KMS-11 (cell line): ENCODE results near the gene NME7.

ENCODE experiments used
- H2AFZ ChIP-seq: fragments of 200-600 bp; sonication (generic); 2 replicates; pipeline ENCODE4 v1.6.1; 2016; ENCODE audit warnings: antibody characterized with exemption, mixed run types, low read depth
- H3K27ac ChIP-seq: fragments of 200-600 bp; sonication (generic); 2 replicates; pipeline ENCODE4 v1.6.1; 2016; ENCODE audit warnings: mild to moderate bottlenecking, mixed run types
- H3K27me3 ChIP-seq: fragments of 200-600 bp; sonication (generic); 2 replicates; pipeline ENCODE4 v1.6.1; 2017; ENCODE audit warnings: mild to moderate bottlenecking, low read depth, mixed run types, moderate library complexity; ENCODE audit not compliant: insufficient read depth
- H3K36me3 ChIP-seq: fragments of 200-600 bp; sonication (generic); 2 replicates; pipeline ENCODE4 v1.6.1; 2017; ENCODE audit warnings: mild to moderate bottlenecking, mixed run types; ENCODE audit not compliant: insufficient read depth
- H3K4me1 ChIP-seq: fragments of 200-600 bp; sonication (generic); 2 replicates; pipeline ENCODE4 v1.6.1; 2016; ENCODE audit warnings: mild to moderate bottlenecking, low read depth, mixed run types; ENCODE audit not compliant: poor library complexity, severe bottlenecking
- H3K4me2 ChIP-seq: fragments of 200-600 bp; sonication (generic); 2 replicates; pipeline ENCODE4 v1.7.0; 2016; ENCODE audit warnings: mild to moderate bottlenecking, mixed run types
- H3K4me3 ChIP-seq: fragments of 200-600 bp; sonication (generic); IDR thresholded peaks from 2 replicates; pipeline ENCODE4 v1.6.1; 2017; ENCODE audit warnings: low read depth, low read length, mixed read lengths; ENCODE audit not compliant: insufficient read depth
- H3K79me2 ChIP-seq: fragments of 200-600 bp; sonication (generic); 2 replicates; pipeline ENCODE4 v1.6.1; 2016; ENCODE audit warnings: low read depth, mixed run types; ENCODE audit not compliant: insufficient read depth
- H3K9ac ChIP-seq: fragments of 200-600 bp; sonication (generic); 2 replicates; pipeline ENCODE4 v1.6.1; 2016; ENCODE audit warnings: mild to moderate bottlenecking, mixed run types
- H4K20me1 ChIP-seq: fragments of 200-600 bp; sonication (generic); 2 replicates; pipeline ENCODE4 v1.6.1; 2016; ENCODE audit warnings: mild to moderate bottlenecking, mixed run types; ENCODE audit not compliant: insufficient read depth
- CTCF ChIP-seq: fragments of 200-600 bp; sonication (generic); conservative IDR thresholded peaks from 2 replicates; pipeline ENCODE4 v1.6.1; 2017; ENCODE audit warnings: low read depth, mild to moderate bottlenecking, antibody characterized with exemption, low read length, moderate library complexity, mixed read lengths

The NME7 gene

GRCh38 chr1:169110689-169111447 is 256.7 kb downstream of the NME7 start:
- H3K4me1 ChIP-seq = peaks cover 12% of the 10 kb centered on the region
- H3K4me3 ChIP-seq = no peak overlapping the region
- H3K79me2 ChIP-seq = no peaks in the 10 kb centered on the region
- no peak overlapping the region for H3K9ac ChIP-seq
- H3K27me3 ChIP-seq = no peaks in the 10 kb centered on the region
- no peak overlapping the region for H2AFZ ChIP-seq
- no peaks in the 10 kb centered on the region for H3K36me3 ChIP-seq
- no peak overlapping the region for H3K27ac ChIP-seq
- TF ChIP-seq CTCF = no peak
- H4K20me1 ChIP-seq = no peaks in the 10 kb centered on the region
- no peak overlapping the region for H3K4me2 ChIP-seq

GRCh38 chr1:169110236-169110635 is 257.4 kb downstream of the NME7 start:
- Histone ChIP-seq H3K4me2 (no peak overlapping the region), H3K27ac (no peak overlapping the region), H2AFZ (no peak overlapping the region), H3K4me3 (no peak overlapping the region), H4K20me1 (no peaks in the 10 kb centered on the region), H3K36me3 (no peaks in the 10 kb centered on the region), H3K9ac (no peak overlapping the region), H3K79me2 (no peaks in the 10 kb centered on the region), H3K4me1 (peaks cover 8% of the 10 kb centered on the region), H3K27me3 (peaks cover under 1% of the 10 kb centered on the region; the same call in 1 of the 2 replicates)
- no peak for TF ChIP-seq CTCF

GRCh38 chr1:169109561-169110134 is 257.9 kb downstream of the NME7 start:
- Histone ChIP-seq H3K4me1 (peaks cover 9% of the 10 kb centered on the region), H4K20me1 (no peaks in the 10 kb centered on the region), H3K79me2 (no peaks in the 10 kb centered on the region), H3K27ac (no peak overlapping the region), H3K4me3 (no peak overlapping the region), H2AFZ (no peak overlapping the region), H3K27me3 (peaks cover 6% of the 10 kb centered on the region; the same call in 1 of the 2 replicates), H3K9ac (no peak overlapping the region), H3K4me2 (no peak overlapping the region), H3K36me3 (no peaks in the 10 kb centered on the region)
- no peak for TF ChIP-seq CTCF

- Histone ChIP-seq H3K4me1 (peaks cover 9% of the 10 kb centered on the region), H3K27me3 (peaks cover 7% of the 10 kb centered on the region; the same call in 1 of the 2 replicates), H2AFZ (no peak overlapping the region), H3K79me2 (no peaks in the 10 kb centered on the region), H3K27ac (no peak overlapping the region), H3K9ac (no peak overlapping the region), H3K4me3 (no peak overlapping the region), H3K4me2 (no peak overlapping the region), H3K36me3 (no peaks in the 10 kb centered on the region), H4K20me1 (no peaks in the 10 kb centered on the region)
- TF ChIP-seq CTCF = no peak
Observed at GRCh38 chr1:169108863-169109560, 258.6 kb downstream of the NME7 start.
